HG03175 (cell line): ENCODE results near the gene THAP3.
"Not testable (repeated sequence)": the region's sequence is repeated elsewhere in the genome, so short reads cannot be mapped to it uniquely, and the experiment has no call there.

Experiments used
- ATAC-seq: cut with Tn5 transposase; IDR thresholded peaks from one replicate; pipeline ENCODE4 v1.9.1; 2021; ENCODE audit warnings: mild to moderate bottlenecking, moderate library complexity; ENCODE audit not compliant: unreplicated experiment

Gene THAP3

DNA sequence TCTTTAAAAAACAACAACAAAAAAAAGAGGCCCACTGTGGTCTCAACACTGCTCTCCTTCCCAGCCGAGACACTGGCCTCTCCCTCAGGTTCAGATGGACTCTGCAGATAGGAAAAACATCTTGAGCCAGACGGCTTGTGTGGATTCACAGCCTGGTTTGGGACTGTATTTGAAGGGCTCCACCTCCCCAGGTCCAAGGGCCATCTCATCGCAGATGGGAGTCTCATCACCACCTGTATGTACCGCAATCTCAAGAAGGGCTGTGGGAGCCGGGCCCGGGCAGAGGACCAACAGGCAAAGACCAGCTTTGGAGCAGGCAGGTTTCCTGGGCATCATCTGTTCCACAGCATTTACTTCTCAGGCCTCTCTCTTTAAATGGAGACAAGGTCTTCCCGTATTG, 34.6 kb upstream of the THAP3 start:
- no peak for ATAC-seq

DNA sequence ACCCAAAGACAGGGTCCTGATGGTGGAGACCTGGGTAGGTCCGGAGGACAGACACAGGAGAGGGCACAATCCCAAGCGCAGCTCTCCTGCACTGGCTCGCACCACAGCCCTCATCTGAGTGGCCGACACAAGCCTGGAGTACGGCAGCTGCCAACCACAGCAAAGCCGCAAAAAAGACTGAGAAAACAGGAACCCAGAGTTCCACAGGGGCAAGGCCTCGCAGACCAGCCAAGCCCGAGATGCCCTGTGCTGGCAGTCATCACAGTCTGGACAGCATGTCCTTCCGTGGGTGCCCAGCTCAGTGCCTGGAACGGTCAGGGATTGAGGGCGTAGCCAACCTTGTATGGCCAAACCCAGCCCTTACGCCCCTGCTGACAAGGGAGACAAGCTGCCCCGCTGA, 33.4 kb upstream of the THAP3 start:
- ATAC-seq = no peak

DNA sequence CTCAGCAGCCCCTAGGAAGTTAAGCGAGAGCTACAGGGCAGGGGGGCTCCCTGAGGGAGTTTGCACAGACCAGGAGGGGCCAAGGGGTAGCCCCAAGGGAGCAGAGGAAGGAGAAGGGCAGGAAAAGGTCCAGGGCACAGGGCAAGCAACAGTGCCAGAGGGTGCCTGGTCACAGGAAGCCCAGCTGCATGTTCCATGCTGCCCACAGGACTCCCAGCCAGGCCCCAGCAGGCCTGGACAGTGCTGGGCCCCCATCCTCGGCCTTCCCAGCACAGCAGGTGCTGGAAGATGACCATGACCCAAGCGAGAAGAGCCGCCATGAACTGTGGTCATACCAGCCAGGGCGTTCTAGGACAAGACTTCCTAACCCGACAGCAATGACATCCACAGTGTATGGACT, 33.0 kb upstream of the THAP3 start:
- ATAC-seq = no peak

DNA sequence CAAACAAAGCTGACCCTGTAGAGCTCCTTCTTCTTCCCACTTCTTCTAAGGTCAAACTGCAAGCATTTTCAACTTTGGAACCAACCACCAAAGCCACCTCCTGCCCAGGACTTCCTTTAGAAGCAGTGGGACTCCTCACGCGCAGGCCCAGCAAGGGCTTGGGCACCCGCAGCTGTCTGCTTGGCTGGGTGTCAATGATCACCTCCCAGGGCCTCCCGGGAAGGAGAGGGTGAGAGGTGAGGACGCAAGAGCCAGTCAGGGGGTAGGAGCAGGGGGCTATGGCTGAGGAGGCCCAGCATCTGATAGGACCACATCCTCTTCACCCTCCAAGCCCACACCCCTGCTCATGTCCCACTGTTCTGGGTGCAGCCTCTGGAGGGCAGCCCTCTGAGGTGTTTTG, 32.2 kb upstream of the THAP3 start:
- no peak for ATAC-seq

DNA sequence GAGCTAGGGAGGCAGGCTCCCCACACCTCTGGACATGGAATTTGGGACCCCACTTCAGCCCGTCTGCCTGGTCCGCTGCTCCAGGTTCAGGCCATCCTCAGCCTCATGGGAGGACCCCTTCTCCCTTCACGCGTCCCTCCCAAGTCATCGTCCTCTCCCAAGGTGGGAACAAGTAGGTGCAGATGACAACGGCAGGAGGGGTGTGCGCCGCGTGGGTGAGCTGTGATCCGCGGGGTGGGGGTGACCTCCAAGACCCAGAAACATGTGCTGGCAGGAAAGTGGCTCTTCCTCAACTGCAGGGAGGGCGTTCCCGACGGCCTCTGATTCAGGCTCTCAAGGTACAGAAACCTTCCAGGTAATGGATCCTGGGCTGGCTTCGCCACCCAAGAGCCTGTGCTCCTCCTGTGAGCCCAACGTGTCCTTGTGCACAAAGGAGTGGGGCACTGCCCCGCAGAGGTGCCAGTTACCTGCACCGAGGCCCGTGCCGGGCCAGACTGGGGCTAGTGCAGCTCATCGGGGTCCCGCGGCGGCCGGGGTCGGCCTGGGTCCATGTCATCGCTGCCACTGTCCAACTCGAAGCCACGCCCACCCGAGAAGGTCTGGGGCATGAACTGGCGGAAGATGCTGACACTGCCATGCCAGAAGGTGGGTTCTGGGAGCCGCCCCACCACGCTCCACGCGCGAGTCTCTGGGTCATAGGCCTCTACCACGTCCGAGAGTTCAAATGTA, 31.6 kb upstream of the THAP3 start:
- ATAC-seq = no peak

DNA sequence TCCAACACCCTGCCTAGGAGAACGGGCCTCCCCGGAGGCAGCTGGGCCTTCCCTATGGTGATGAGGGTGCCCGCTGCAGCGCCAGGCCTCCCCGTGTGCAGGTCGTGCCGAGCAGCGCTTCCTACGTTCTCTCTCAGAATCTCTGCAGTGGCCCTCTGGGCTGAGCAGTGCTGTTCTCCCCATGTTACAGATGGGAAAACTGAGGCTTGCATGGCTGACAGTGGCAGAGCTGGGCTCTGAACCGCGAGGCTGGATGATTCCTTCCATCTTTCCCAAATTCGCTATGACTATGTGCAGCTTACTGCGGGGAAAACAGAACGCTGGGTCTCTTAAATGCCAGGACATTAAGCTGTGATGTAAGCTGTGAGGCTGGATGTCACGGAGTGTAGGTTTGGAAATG, 30.9 kb upstream of the THAP3 start:
- ATAC-seq = no peak

DNA sequence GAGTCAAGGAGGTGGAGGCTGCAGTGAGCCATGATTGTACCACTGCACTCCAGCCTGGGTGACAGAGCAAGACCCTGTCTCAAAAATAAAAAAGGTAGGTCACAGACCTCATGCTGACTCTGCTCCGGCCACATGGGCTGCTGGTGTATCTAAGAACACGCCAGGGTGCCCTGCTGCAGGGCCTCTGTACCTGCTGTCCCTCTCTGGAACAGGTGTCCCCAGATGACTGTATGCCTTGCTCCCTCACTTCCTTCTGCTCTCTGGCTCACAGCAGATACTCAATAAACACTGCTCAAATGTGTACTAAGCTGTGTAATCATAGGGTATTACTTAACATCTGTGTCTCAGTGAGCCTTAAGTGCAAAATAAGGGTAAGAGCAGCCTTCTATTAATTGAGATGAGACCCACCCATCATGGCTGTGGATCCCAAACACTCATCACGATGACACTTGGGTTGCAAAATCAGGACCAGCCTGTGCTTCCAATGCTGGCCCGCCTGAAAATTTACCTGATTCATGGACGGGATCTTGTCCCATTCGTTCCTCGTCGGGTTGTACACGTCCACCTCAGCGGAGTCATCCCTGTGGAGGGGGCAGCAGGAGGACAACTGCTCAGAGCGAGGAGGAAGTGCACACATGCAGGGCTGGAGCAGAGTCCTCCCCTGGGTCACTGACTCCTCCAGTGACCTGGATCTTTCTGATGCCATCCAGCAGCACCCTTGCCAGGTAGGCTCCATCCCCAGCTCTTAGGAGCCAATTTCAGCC, 29.5 kb upstream of the THAP3 start:
- no peak for ATAC-seq

DNA sequence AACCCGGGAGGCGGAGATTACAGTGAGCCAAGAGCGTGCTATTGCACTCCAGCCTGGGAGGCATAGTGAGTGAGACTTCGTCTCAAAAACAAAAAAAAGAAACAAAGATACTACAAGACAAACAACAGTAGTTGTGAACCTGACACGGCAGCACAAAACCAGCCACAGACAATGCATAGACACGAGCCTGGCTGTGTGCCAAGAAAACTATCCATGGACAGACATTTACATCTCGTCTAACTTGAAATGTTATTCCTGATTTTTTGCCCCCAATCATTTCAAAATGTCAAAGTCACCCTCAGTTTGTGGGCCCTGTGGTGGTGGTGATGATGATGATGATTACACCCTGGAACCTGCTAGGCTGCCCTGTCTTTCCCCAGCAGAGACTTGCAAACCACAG, 28.3 kb upstream of the THAP3 start:
- ATAC-seq = no peak

DNA sequence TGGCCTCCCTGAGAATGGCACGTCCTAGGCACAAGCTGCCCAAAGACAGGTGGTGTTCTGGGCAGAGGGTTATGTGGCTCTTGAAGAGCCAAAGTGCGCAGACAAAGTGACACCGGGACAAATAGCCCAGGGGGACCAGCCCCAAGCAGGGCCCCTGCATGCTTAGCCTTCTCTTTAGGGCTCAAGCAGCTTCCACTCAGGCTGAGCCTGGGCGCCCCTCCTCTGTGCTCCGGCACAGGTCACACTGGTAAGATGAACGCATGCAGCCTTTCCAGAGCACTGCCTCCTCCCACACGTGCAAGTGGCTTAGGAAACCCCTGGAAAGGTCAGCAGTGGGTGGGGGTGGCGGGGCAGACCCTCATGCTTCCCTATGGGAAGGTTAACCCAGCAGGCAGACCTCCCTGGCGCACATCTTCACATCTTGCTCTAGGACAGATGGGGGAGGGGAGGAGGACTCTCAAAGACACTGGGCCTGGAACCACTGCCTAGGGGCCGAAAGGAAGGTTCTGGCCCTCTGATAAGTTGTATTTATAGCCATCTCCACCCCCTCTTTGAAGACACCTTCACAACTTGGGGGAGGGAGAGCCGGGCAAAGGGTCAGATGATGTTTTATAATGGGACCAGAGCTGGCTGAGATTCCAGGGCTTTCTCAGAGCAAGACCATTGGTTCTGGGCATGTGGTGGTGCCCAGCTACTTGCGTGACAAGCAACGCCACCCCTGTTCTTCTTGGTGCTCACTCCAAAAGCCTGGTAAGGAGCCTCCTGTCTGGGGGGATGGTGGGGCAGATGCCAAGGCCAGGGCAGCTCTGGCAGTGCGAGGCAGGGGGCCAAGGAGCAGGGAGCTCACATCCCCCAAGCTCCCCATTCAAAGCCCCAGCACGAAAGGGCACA, 27.5 kb upstream of the THAP3 start:
- ATAC-seq = no peak

DNA sequence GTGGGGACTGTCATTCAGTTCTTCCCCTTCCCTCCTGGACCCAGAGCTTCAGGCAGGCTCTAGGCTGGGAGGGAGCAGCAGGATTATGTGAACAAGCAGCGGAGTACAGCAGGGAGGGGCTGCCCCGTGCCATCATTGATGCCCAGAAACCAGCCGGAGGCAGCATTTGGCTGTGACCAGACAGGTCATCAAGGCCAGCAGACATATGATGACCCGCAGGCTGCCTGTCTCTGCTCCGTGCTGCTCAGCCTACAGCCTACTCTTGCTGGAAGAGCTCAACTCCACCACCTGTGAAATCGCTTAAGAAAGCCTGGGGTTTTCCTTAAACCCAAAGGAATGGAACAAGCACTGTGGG, 26.9 kb upstream of the THAP3 start:
- ATAC-seq = no peak

DNA sequence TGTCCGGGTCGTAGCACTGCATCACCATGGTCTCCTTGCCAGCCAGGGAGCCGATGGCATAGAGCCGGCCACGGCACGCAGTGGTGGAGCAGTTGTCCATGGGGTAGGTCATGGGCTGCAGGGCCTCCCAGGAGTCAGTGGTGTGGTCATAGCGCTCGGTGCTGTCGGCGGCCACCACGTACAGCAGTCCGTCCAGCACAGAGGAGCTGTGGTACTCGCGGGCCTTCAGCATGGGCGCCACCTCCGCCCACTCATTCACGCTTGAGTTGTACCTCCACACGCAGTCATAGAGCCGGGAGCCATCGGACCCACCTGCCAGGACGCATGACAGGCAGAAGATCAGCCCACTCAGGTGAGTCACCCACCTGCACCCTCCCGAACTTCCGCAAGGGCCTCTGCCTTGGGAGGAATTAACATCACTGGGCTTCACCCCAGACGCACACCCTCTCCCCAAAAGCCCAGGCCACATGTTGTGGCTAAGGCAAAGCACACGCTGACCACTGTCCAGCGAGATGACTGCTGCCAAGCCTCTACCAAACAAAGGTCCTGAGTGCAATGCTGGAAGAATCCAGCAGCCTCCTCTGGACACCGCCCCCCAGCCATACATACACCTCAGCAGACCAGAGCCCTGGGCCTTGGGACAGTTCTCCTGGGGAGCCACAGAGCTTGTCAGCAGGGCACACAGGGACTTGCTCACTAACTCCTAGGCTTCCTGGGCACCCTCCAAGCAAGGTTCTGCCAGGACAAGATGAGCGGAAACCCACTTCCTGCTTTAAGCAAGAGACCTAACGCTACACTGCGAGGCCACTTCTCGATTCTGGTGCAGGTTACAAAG, 25.3 kb upstream of the THAP3 start:
- no peak for ATAC-seq

DNA sequence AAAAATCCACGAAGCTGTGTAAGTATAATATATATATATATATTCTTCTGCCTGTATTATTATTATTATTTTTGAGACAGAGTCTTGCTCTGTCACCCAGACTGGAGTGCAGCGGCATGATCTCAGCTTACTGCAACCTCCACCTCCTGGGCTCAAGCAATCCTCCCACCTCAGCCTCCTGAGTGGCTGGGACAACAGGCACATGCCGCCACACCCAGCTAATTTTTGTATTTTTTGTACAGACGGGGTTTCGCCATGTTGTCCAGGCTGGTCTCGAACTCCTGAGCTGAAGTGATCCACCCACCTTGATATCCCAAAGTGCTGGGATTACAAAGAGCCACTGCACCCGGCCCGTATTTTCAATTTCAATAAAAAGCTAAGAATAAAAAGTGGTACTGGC, 24.7 kb upstream of the THAP3 start:
- not testable (repeated sequence) for ATAC-seq

DNA sequence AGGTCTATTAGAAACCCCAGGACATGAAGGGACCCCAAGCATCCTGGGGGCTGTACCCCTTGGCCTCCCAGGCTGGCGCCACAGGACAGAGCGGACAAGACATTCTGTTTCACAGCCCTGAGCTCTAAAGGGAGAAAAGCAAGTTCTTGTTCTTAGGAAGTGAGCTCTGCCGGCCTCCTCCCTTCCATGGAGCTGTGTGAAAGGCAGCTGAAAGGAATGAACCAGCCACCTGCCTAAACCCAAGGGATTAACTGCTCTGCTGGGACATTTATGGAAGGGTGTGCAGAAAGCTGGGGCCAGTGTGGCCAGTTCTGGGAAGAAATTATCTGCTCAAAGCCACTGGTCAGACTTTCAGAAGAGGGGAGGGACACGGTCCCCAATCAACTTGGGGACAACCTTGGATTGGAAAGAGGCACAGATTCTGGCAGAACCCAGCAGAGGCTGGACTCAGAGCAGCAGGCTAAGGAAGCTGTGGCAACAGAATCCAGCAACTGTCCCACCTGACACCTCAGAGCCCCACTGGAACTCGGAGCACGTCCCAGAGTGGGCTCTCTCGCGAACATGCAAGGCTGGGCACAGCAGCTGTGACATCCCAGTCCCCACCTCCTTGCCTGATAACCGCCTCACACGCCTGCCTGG, 24.1 kb upstream of the THAP3 start:
- no peak for ATAC-seq

DNA sequence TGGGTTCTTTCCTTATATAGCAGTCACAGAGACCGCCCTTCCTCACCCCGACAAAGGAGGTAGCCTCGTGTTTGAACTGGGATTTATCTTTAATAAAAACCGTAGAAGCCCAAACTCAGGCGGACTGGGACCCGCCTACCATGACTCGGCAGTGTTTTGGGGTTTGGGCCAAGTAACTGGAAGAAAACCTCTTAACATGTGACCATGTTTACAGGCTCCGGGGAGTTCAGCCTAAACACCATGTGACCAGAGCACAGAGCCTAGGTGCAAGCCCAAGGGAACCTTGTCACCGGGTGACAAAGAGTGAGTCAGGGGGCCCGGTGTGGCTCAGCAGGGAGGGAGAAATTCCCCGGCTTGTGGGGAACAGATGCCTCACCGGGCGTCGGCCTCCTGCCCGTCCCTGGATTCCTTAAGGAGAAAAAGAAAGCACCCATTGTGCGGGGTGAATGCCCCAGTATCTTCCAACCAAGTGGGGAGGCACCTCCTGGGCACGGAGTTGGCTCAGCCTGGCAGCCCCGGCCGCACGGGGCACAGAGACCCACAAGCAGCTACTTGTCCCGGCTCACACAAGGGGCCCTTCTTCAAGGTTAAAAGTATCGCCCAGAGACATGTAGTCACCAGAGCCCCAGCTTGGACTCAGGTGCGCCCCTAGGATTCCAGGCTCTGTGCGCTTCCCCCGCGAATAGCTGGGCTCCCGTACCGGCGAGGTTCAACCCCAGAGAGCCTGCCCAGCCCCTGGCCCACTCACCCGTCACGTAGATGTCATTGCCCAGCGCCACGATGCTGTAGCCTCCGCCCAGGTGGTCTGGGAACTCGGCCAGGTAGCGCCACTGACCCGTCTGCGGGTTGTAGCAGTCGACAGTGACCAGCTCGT, 23.4 kb upstream of the THAP3 start:
- peak; percentile 35 for ATAC-seq

DNA sequence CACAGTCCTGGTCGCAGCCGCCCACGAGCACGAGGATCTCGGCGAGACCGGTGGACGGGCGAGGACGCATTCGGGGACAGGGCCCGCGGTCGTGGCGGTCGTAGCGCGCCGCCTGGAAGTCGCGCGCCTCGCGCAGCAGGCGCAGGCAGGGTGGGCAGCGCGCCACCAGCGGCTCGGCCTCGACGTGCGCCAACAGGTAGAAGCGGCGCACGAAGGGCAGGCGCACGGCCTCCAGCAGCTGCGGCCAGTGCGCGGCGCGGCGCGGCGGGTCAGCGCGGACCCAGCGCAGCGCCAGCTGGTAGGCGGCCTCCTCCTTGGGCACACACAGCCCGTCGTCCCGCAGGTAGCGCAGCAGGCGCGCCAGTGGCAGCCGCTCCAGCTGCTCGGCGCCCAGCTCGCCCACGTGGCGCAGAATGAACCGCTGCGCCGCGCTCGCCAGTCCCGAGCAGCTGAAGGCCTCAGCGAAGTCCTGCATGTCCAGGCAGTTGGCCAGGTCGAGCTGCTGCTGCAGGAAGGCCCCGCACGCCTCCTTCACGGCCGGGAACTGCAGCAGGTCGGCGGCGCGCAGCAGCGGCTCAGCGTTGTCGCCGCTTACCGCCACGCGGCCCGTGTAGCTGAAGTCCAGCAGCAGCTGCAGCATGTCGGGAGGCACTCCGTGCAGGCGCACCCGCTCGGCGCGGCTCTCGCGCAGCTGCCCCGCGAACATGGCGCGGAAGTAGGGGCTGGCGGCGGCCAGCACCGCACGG, 22.6 kb upstream of the THAP3 start:
- peak; percentile 28 for ATAC-seq

DNA sequence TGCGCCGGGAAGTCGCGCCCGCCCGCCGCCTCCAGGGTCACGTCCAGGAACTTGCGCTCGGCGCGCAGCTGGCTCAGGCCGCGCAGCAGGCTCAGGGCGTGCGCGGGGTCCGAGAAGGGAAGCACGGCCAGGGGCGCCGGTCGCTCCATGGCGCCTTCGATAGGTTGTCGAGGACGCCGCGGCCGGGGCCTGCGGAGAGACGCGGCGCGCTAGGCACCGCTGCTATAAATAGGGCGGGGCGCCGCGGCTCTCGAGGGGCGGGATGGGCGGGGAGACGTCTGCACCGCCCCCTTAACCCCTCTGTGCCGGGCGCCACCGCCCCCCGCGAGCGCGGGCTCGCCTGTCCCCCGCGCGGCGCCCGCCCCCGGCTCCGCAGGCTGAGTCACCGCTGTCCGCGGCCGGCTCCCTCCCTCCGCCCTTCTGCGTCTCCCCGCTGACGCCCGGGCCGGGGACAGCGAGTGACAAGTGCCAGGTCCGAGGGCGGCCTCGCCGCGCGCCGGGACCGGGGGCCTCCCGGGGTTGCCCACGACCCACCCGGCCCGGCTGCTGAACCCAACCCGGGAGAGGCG, 21.9 kb upstream of the THAP3 start, which contains the start of gene KLHL21:
Gene KLHL21 (minus strand): TSS at position 201 of the 569 bp plus-strand sequence. CDS start 52 bp downstream, at position 149.
- ATAC-seq = peak; percentile 52

DNA sequence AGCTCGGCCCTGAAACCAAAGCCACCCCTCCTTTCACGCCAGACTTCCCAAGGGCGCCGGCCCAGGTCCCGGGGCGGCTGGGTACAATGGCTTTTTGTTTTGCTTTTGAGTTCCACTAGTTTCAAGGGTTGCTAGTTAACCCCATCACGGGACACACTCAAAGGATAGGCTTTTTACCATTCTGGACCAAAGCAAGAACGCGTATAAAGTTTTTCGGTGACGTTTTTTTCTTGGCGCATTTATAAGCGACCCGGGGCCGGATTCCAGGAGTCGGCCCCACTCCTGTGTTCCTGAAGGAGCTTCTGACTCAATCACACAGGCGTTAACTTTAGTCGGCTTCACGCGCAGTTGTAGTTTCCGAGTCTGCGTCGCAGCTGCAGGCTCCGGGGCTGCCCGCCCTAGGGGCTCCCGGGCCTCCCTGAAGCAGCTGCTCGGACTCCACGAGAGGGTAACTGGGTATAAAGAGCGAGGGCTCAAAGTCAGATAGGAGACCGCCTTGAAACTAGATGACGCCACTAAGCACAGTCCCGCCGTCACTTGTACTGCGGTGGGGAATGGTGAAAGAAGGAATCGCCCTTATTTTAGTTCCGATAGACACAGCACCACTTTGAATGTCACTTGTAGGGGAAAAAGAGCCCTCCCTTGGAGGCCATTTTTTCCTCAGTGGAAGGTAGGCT, 21.3 kb upstream of the THAP3 start:
- ATAC-seq = peak; percentile 27
